AG09309 (cell line): ENCODE measurements around the gene ZNF548.
A peak's percentile ranks its signal among the peaks of the same experiment; 100 is the strongest.

Experiments
- DNase-seq: peaks from one replicate; pipeline ENCODE4 v3.0.0-alpha.2; 2010; ENCODE audit warnings: low read depth
- H3K4me3 ChIP-seq: 2 replicates; pipeline ENCODE4 v1.5.1; 2011; ENCODE audit warnings: mild to moderate bottlenecking, low read depth, low read length, moderate library complexity; ENCODE audit not compliant: control insufficient read depth
- TF ChIP-seq, protein P1 (sequence below): IDR thresholded peaks from 2 replicates; pipeline ENCODE4 v1.5.1; 2011; ENCODE audit warnings: mild to moderate bottlenecking, low read depth, low read length, inconsistent platforms; ENCODE audit not compliant: insufficient read depth, control insufficient read depth; ENCODE audit errors: missing control alignments

The ZNF548 gene

DNA sequence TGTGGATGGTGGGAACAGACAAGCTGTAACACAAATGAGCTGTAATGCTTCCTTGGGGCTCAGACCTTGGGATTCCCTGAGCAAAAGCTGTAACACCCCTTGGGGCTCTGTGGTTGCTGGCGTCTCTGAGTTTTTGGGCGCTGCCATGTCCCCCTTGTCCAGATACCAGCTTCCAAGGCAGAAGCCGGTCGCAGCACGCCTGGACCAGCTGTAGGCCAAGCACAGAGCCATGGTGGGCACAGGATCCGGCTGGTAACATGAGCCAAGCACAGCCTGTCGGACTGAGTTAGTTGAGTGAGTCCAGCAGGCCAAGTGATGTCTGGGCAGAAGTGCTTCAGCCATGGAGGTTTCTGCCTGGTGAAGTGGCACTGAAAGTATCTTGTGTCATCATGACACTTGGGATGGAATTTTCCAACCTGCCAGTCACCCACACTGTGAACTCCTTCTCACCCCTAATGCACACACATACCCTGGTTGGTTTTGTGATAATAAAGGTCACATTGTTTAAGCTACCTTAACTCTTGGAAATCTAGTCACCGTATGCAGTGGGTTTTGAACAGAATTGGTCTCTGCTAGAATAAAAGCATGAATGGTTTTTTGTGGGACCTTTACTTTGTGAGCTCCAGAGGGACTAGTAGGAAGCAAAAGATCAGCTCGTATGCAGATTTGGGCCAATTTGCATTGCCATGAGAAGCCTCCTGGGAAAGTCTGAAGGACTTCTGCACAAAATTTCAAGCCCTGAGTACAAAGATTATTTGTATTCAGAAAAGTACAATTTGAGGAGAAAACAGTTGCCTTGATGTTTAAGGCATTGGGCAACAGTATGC lies 14.3 kb downstream of the ZNF548 start:
- TF ChIP-seq, protein P1, sequence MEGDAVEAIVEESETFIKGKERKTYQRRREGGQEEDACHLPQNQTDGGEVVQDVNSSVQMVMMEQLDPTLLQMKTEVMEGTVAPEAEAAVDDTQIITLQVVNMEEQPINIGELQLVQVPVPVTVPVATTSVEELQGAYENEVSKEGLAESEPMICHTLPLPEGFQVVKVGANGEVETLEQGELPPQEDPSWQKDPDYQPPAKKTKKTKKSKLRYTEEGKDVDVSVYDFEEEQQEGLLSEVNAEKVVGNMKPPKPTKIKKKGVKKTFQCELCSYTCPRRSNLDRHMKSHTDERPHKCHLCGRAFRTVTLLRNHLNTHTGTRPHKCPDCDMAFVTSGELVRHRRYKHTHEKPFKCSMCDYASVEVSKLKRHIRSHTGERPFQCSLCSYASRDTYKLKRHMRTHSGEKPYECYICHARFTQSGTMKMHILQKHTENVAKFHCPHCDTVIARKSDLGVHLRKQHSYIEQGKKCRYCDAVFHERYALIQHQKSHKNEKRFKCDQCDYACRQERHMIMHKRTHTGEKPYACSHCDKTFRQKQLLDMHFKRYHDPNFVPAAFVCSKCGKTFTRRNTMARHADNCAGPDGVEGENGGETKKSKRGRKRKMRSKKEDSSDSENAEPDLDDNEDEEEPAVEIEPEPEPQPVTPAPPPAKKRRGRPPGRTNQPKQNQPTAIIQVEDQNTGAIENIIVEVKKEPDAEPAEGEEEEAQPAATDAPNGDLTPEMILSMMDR: no peak
- no peak for DNase-seq

DNA sequence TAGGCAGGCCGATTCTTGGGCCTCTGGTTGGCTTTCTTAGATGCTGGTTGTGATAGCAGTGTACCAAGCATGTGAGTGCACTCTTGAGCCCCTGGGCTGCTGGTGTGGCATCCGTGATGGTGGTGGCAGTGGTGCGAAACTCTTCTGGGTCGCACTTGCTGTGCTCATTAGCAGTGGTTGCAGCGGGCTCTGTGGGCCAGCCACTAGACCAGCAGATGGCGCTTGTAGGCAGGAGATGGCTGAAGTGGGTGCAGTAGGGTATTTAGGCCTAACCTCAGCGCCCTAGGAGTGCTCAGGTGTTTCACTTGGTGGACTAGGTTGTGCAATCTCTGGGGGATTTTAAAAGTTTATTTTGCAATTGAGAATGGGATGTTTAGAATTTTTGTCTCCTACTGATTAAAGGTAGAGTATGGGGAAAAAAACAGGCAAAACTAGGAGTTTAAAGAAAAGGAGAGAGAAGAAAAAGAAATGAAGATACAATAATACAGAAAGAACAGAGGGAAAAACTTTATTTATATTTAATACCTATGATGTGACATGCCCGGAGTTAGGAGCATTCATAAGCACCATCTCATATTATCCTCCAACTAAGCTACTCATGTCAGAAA lies 17.0 kb downstream of the ZNF548 start:
- no peak overlapping the region for H3K4me3 ChIP-seq
- no peak for DNase-seq

More for the DNA sequence above, 14.3 kb downstream of the ZNF548 start:
- no peak overlapping the region for H3K4me3 ChIP-seq

DNA sequence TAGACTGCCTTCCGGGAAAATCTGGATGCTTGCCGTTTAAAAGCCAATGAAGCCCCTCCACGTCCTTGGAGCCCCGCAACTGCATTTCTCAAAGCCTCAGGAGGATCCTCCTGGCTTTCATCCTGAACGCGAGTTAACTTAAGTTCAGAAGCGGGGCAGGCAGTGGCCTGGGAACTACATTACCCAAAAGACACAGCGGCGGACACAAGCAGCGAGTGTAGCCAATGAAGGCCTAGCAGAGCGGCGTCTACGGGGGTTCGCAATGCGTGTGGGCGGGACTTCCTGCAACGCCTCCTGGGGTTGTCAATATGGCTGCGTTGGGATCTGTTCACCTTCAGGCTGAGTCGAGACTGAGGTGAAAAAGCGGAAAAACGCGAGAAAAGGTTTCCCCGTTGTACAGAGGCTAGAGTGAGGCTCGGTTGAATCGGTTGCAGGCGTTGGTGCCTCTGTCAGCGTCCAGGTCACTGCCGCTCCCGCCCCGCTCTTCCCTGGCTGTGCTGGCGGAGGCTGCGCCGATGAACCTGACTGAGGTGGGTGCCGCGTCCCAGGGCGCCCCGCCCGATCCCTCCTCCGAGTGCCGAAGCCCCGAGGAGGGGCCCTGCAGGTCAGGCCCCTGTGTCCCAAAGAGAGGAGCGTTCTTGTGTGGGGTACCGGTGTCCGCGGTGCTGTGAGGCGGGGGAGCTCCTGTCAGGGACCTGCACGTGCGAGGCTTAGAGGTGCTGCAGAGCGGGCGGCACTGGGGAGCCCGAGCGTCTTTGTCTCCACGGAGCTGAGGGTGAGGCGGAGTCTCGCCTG lies 21.4 kb downstream of the ZNF548 start, which contains the start of gene ZNF17:
ZNF17 (plus strand) TSS at position 285 of the 795 bp plus-strand sequence. CDS start 2,455 bp downstream, outside the sequence.
- H3K4me3 ChIP-seq: peak within 1 kb of the TSS; percentile 80
- TF ChIP-seq, protein P1: no peak
- peak; percentile 70 for DNase-seq

More for the DNA sequence above, 17.0 kb downstream of the ZNF548 start:
- TF ChIP-seq, protein P1: peak; percentile 91

DNA sequence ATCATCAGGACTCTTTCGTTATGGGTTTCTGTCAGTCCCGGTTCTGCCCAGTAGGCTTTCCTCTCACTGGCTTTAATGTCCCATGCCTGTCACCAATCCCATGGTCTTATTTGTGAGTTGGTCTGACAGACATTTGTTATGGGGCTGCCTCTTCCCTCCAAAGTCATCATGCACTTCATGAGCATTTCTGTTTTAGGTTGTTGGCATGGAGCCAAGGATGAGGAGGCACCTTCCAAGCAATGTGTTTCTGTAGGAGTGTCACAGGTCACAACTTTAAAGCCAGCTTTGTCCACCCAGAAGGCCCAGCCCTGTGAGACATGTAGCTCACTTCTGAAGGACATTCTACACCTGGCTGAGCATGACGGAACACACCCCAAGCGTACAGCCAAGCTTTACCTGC lies 29.8 kb downstream of the ZNF548 start:
- no peak for DNase-seq
- TF ChIP-seq, protein P1: no peak
- no peak overlapping the region for H3K4me3 ChIP-seq

DNA sequence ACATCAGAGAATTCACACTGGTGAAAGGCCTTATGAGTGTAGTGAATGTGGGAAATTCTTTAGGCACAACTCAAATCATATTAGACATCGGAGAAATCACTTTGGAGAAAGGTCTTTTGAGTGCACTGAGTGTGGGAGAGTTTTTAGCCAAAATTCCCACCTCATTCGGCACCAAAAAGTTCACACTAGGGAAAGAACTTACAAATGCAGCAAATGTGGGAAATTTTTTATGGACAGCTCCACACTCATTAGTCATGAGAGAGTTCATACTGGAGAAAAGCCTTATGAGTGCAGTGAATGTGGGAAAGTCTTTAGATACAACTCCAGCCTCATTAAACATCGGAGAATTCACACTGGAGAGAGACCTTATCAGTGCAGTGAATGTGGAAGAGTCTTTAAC lies 31.4 kb downstream of the ZNF548 start:
- H3K4me3 ChIP-seq: no peak overlapping the region
- no peak for DNase-seq
- TF ChIP-seq, protein P1: no peak

DNA sequence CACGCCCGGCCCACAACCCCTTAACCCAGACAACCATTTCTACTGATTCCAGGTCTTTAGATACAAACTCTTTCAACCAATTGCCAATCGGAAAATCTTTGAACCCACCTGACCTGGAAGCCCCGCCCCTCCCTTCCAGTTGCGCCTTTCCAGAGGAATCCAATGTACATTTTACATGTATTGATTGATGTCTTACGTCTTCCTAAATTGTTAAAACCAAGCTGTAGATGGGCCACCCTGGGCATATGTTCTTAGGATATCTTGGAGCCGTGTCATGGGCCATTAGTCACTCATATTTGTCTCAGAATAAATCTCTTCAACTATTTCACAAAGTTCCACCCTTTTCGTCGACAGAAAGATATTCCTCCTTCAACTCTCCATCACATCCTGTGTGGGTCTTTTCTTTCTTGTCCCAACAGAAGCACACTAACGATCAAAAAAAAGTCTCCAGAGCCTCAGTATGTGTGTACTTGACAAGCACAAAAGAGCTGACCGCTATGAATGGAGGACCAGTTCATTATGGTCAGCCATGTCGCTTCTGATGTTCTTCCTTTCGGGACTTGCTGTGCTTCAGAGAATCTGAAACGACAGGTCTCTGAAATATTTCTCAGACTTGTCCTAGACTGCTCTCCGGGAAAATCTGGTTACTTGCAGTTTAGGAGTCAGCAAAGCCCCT lies 44.9 kb downstream of the ZNF548 start:
- H3K4me3 ChIP-seq: peak overlapping the region; percentile 93
- TF ChIP-seq, protein P1: no peak
- DNase-seq: no peak
